Lower lobe of right lung (tissue), 2 donors: ENCODE measurements around the gene ATG5. TPM values are rescaled to one million over a fixed set of nuclear protein-coding genes. Genes with fewer than 3 reads are reported as not detected.

Experiments
- ATAC-seq, 2 donors: fragments of 200-7000 bp; cut with Tn5 transposase; one replicate each; pipeline ENCODE4 v1.9.1; 2020 to 2022; ENCODE audit warnings: mild to moderate bottlenecking in 2 of 2, moderate library complexity in 2 of 2
- DNase-seq: peaks from one replicate; pipeline ENCODE4 v3.0.0-alpha.2; 2020
- H3K27ac ChIP-seq: fragments of 200-600 bp; one replicate; pipeline ENCODE4 v1.8.0; 2022
- H3K27me3 ChIP-seq: fragments of 200-600 bp; one replicate; pipeline ENCODE4 v1.8.0; 2022; ENCODE audit warnings: low read depth
- H3K36me3 ChIP-seq: fragments of 200-600 bp; one replicate; pipeline ENCODE4 v1.8.0; 2022; ENCODE audit warnings: mild to moderate bottlenecking
- H3K4me1 ChIP-seq: fragments of 200-600 bp; one replicate; pipeline ENCODE4 v1.8.0; 2022
- H3K4me3 ChIP-seq: fragments of 200-600 bp; one replicate; pipeline ENCODE4 v1.8.0; 2022; ENCODE audit warnings: mild to moderate bottlenecking
- H3K9me3 ChIP-seq: fragments of 200-600 bp; one replicate; pipeline ENCODE4 v1.8.0; 2022
- intact Hi-C: fragments of 100-400 bp; cut with DNase I; formaldehyde crosslinking; loops from one replicate; pipeline ENCODE4 v1.11.0; 2022
- long read RNA-seq: library from polyadenylated mRNA; unstranded; transcript quantifications from one replicate; pipeline ENCODE4 v2.0.0, GENCODE V29; 2021
- total RNA-seq: library from RNA; stranded (reverse); fragmentation: NEBNext Ultra II Directional; extraction: Animal tissue kit (Norgen Biotek cat#: 25700); gene quantifications from one replicate; pipeline ENCODE4 v1.2.1, GENCODE V29; 2021
- TF ChIP-seq, protein P1 (sequence below): fragments of 200-600 bp; IDR thresholded peaks from one replicate; pipeline ENCODE4 v1.8.0; 2022; ENCODE audit warnings: antibody characterized with exemption, mild to moderate bottlenecking
- donor health status: DM: no; HTN: yes; CAD: no; lungs with severe emphysema.

Gene ATG5
- 33.6 TPM for total RNA-seq
- long read RNA-seq, transcript ATG5-201 (8 exons, 3,092 nt) = minor isoform, 6 of 66 reads
- long read RNA-seq, transcript ATG5-204 (8 exons, 3,216 nt) = major isoform, 37 of 66 reads
- long read RNA-seq, transcript ATG5-208 (7 exons, 3,035 nt) = minor isoform, 9 of 66 reads
- long read RNA-seq, partial matches to known transcripts = 5 of 66 reads
- long read RNA-seq, other reads (novel, unspliced or antisense) = 9 of 66 reads

DNA sequence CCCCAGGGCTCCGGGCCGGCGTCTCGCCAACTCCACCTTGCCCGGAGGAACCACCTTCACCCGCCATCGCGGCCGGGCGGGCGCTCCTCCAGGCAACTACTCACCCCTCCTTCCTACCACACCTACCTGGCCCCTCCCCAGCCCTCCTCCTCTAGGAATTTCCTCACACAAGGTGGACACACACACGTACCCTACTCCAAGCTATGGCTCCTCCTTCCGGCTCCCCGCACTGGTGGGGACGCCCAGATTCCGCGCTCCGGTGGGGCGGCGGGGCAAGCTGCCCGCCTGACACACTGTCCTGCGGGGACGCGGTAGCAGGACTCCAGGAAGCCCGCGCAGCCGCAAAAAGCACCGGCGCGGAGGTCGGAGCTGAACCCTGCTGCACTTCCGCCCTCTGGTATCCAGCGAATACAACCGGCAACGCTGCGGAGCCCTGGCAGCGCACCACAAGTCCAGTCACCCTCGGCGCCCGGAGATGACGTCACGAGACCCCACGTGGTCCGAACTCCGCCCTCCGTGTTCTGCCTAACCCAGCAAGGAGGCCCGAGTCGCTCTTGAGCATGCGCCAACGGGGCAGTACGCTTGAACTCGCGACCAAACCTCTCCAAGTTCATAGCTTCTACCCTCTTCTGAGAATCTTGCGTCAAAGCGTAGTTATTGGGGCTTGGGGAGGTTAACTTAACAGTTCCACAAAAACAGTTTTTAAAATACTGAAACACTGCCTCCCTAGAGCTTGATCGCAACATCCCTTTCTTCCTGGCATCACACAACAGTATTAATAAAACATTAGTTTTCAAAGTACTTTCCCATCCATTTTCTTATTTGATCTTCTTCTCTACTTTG lies at the start of gene ATG5:
Gene ATG5 (minus strand): TSS at position 425 of the 843 bp plus-strand sequence. CDS start 9,552 bp downstream, outside the sequence.
- ATAC-seq = peak; percentile 97 to 98
- no peaks in the 10 kb centered on the region for H3K36me3 ChIP-seq
- H3K9me3 ChIP-seq = no peaks in the 10 kb centered on the region
- no peaks in the 10 kb centered on the region for H3K27me3 ChIP-seq
- peak within 1 kb of the TSS; percentile 95 for H3K27ac ChIP-seq
- peak; percentile 100 for DNase-seq
- H3K4me1 ChIP-seq = peaks cover 23% of the 10 kb centered on the region
- intact Hi-C loops = no loop called here
- peak within 1 kb of the TSS; percentile 86 for H3K4me3 ChIP-seq
- TF ChIP-seq, protein P1, sequence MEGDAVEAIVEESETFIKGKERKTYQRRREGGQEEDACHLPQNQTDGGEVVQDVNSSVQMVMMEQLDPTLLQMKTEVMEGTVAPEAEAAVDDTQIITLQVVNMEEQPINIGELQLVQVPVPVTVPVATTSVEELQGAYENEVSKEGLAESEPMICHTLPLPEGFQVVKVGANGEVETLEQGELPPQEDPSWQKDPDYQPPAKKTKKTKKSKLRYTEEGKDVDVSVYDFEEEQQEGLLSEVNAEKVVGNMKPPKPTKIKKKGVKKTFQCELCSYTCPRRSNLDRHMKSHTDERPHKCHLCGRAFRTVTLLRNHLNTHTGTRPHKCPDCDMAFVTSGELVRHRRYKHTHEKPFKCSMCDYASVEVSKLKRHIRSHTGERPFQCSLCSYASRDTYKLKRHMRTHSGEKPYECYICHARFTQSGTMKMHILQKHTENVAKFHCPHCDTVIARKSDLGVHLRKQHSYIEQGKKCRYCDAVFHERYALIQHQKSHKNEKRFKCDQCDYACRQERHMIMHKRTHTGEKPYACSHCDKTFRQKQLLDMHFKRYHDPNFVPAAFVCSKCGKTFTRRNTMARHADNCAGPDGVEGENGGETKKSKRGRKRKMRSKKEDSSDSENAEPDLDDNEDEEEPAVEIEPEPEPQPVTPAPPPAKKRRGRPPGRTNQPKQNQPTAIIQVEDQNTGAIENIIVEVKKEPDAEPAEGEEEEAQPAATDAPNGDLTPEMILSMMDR = no peak

GRCh38 chr6:106373502-106374239 lies 48.1 kb upstream of the ATG5 start:
- Histone ChIP-seq H3K27ac (no peak overlapping the region), H3K4me3 (no peak overlapping the region), H3K27me3 (no peaks in the 10 kb centered on the region), H3K9me3 (no peaks in the 10 kb centered on the region), H3K4me1 (no peaks in the 10 kb centered on the region), H3K36me3 (no peaks in the 10 kb centered on the region)
- DNase-seq (no peak), ATAC-seq (no peak)
- TF ChIP-seq, protein P1 = no peak
- intact Hi-C loops = no loop called here

- Histone ChIP-seq H3K4me1 (no peaks in the 10 kb centered on the region), H3K36me3 (no peaks in the 10 kb centered on the region), H3K27ac (no peak overlapping the region), H3K4me3 (no peak overlapping the region), H3K27me3 (no peaks in the 10 kb centered on the region), H3K9me3 (no peaks in the 10 kb centered on the region)
- ATAC-seq = no peak
- TF ChIP-seq, protein P1 = no peak
- intact Hi-C loops = no loop called here
- DNase-seq = no peak
Measured at GRCh38 chr6:106372838-106373501, 47.4 kb upstream of the ATG5 start.

GRCh38 chr6:106370639-106371038 lies 45.1 kb upstream of the ATG5 start:
- ATAC-seq (no peak), DNase-seq (no peak)
- Histone ChIP-seq H3K9me3 (no peaks in the 10 kb centered on the region), H3K4me1 (no peaks in the 10 kb centered on the region), H3K27ac (no peak overlapping the region), H3K4me3 (no peak overlapping the region), H3K27me3 (no peaks in the 10 kb centered on the region), H3K36me3 (no peaks in the 10 kb centered on the region)
- intact Hi-C loops = no loop called here
- TF ChIP-seq, protein P1 = no peak

- intact Hi-C loops = no loop called here
- no peak overlapping the region for H3K27ac ChIP-seq
- DNase-seq (no peak), ATAC-seq (no peak)
- no peaks in the 10 kb centered on the region for H3K9me3 ChIP-seq
- H3K36me3 ChIP-seq = no peaks in the 10 kb centered on the region
- H3K4me3 ChIP-seq = no peak overlapping the region
- H3K4me1 ChIP-seq = no peaks in the 10 kb centered on the region
- TF ChIP-seq, protein P1 = no peak
- H3K27me3 ChIP-seq = no peaks in the 10 kb centered on the region
Measured at GRCh38 chr6:106369739-106370138, 44.2 kb upstream of the ATG5 start.
